ENCODE results near the gene CHD5.
A peak's percentile ranks its signal among the peaks of the same experiment; 100 is the strongest.

Gene CHD5

DNA sequence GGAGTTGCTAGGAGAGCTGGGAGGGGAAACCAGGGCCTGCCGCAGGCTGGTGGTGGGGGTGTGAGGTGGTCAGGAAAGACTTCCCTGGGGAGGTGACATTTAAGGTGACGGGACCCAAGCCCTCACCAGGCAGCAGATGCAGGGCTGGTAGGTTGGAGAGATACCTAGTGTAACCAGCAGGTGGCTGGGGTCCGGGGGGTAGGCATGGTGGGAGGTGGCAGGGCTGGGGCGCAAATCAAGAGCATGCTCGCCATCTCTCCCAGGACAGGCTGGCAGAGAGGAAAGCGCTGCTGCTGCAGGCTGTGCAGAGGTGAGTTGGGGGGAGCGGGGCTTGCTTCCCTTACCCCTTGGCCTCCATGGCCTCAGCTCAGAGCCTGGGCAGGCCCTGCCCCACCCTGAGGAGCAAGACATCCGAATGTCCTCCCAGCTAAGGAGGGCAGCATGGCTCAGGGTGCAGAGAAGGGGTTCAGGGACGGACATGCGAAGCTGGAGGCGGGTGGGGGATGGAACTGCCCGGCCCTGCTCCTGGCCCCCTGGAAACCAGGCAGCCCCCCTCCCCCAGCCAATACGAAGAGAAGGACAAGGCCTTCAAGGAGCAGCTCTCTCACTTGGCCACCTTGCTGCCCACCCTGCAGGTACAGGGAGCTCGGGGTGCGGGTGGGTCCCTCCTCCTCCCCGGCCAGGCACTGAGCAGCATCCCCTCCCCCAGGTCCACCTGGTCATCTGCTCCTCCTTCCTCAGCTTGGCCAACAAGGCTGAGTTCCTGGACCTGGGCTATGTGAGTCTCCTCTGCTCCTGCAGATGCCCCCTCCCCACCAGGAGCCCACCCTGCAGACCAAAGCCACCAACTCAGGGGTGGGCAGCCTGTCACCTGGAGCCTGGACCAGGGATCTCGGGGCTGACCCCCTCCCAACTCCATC is 29.8 kb upstream of the CHD5 start:
- Histone ChIP-seq H2BK120ac (ENCODE audit: low read depth, low read length) (no peak overlapping the region), H3K18ac (ENCODE audit: low read depth in 1 of 2, low read length in 2 of 2) (peak overlapping the region; percentile 18 to 63), H3K14ac (ENCODE audit: low read length in 2 of 2) (peak overlapping the region in 1 of 2 experiments; percentile 93), H3K4ac (ENCODE audit: low read depth in 1 of 2, low read length in 2 of 2) (peak overlapping the region; percentile 66 to 86), H2BK15ac (ENCODE audit: low read depth, poor library complexity, severe bottlenecking) (no peak overlapping the region), H3K9ac (ENCODE audit: low read length) (peak overlapping the region; percentile 32), H2AFZ (ENCODE audit: low read depth, low read length) (peak overlapping the region; percentile 89), H4K91ac (ENCODE audit: low read length) (peak overlapping the region; percentile 25), H3K4me3 (ENCODE audit: insufficient read depth in 1 of 2, low read depth in 1 of 2, low read length in 2 of 2) (peak overlapping the region in 1 of 2 experiments; percentile 68), H2AK5ac (ENCODE audit: low read length, severe bottlenecking) (no peak overlapping the region), H3K23ac (ENCODE audit: low read length in 2 of 2) (no peak overlapping the region), H3K4me2 (ENCODE audit: low read length, poor library complexity, severe bottlenecking) (peak overlapping the region; percentile 80), H3K4me1 (ENCODE audit: control insufficient read depth, insufficient read depth, low read depth, low read length) (peaks cover 33% of the 10 kb centered on the region), H3K9me3 (ENCODE audit: control insufficient read depth, low read length) (no peaks in the 10 kb centered on the region), H4K8ac (ENCODE audit: low read length) (peak overlapping the region; percentile 94), H2BK12ac (ENCODE audit: low read length in 2 of 2) (peak overlapping the region; percentile 49 to 54), H3K27ac (ENCODE audit: low read length, poor library complexity, severe bottlenecking) (no peak overlapping the region), H3K27me3 (ENCODE audit: control insufficient read depth in 1 of 2, insufficient read depth in 1 of 2, low read length in 2 of 2) (peaks cover 0 to 19% of the 10 kb centered on the region in 2 experiments), H3K79me1 (replicated peaks; ENCODE audit: low read length, poor library complexity, severe bottlenecking) (no peaks in the 10 kb centered on the region), H3K36me3 (ENCODE audit: control insufficient read depth in 1 of 2, insufficient read depth in 2 of 2, low read depth in 1 of 2, low read length in 2 of 2) (peaks cover 0 to 23% of the 10 kb centered on the region in 2 experiments), H2BK5ac (ENCODE audit: low read depth, low read length, poor library complexity, severe bottlenecking) (no peak overlapping the region)
- WGBS, result 84% methylated on average over 16 of the region's 17 CpGs
- DNase-seq, result no peak

DNA sequence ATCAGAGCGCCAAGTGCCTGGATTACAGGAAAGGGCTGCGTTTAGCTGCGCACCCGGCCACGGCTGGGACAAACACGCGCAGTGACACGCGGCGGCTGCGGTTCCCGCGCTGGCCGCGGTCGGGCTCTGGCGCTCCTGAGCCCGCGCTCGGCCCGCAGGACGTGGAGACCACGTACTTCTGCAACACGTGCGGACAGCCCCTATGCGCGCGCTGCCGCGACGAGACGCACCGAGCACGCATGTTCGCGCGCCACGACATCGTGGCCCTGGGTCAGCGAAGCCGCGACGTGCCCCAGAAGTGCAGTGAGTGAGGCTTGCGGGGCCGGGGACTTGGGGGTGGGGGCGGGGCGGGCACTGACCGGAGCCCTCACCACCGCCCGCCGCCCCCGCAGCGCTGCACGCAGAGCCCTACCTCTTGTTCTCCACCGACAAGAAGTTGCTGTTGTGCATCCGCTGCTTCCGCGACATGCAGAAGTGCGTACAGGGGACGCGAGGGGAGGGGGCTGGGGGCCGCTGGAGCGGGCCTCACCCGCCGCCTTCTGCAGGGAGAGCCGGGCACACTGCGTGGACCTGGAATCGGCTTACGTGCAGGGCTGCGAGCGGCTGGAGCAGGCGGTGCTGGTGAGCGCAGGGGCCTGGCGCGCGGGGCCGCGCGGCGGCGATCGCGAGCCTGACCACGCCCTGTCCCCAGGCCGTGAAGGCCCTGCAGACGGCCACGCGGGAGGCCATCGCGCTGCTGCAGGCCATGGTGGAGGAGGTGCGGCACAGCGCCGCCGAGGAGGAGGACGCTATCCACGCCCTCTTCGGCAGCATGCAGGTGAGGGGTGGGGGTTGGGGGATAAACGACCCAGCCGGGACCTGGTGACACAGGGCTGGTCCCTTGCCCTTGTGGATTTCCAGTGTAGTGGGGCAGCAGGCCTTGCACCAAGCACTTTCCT is 28.9 kb upstream of the CHD5 start:
- WGBS, result 4% methylated on average over 73 of the region's 99 CpGs
- no peaks in the 10 kb centered on the region for H3K9me3 ChIP-seq (ENCODE audit: control insufficient read depth, low read length)

DNA sequence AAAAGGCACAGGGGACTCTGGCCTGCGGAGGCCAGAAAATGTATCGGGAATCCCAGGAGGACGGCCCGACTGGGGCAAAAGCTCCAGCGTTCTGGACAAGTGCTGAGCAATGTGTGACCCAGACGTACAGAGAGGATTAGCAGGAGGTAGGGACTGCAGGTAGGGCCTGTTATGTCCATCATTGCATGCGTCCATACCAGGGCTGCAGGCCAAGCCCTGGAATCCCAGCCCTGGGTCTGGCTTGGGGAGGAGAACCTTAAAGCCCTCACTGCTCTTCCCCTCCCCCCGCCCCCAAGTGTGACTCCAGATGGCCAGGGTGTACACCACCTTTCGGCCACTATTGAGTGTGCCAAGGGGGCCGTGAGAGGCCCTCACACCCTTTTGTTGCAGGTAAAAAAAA is 27.8 kb upstream of the CHD5 start:
- Histone ChIP-seq H3K36me3 (ENCODE audit: control insufficient read depth in 1 of 2, insufficient read depth in 2 of 2, low read depth in 1 of 2, low read length in 2 of 2) (peaks cover 0 to 21% of the 10 kb centered on the region in 2 experiments), H3K4ac (ENCODE audit: low read depth in 1 of 2, low read length in 2 of 2) (no peak overlapping the region), H3K79me1 (replicated peaks; ENCODE audit: low read length, poor library complexity, severe bottlenecking) (no peaks in the 10 kb centered on the region), H3K18ac (ENCODE audit: low read depth in 1 of 2, low read length in 2 of 2) (no peak overlapping the region), H2BK15ac (ENCODE audit: low read depth, poor library complexity, severe bottlenecking) (no peak overlapping the region), H3K9me3 (ENCODE audit: control insufficient read depth, low read length) (no peaks in the 10 kb centered on the region), H2BK120ac (ENCODE audit: low read depth, low read length) (no peak overlapping the region), H3K4me3 (ENCODE audit: insufficient read depth in 1 of 2, low read depth in 1 of 2, low read length in 2 of 2) (no peak overlapping the region), H3K27me3 (ENCODE audit: control insufficient read depth in 1 of 2, insufficient read depth in 1 of 2, low read length in 2 of 2) (peaks cover 0 to 19% of the 10 kb centered on the region in 2 experiments), H3K4me1 (ENCODE audit: control insufficient read depth, insufficient read depth, low read depth, low read length) (peaks cover 35% of the 10 kb centered on the region), H2AFZ (ENCODE audit: low read depth, low read length) (no peak overlapping the region), H4K8ac (ENCODE audit: low read length) (no peak overlapping the region), H4K91ac (ENCODE audit: low read length) (no peak overlapping the region), H3K9ac (ENCODE audit: low read length) (no peak overlapping the region), H2BK5ac (ENCODE audit: low read depth, low read length, poor library complexity, severe bottlenecking) (no peak overlapping the region), H2AK5ac (ENCODE audit: low read length, severe bottlenecking) (no peak overlapping the region), H3K14ac (ENCODE audit: low read length in 2 of 2) (no peak overlapping the region), H2BK12ac (ENCODE audit: low read length in 2 of 2) (no peak overlapping the region), H3K23ac (ENCODE audit: low read length in 2 of 2) (no peak overlapping the region), H3K27ac (ENCODE audit: low read length, poor library complexity, severe bottlenecking) (no peak overlapping the region), H3K4me2 (ENCODE audit: low read length, poor library complexity, severe bottlenecking) (no peak overlapping the region)
- 85% methylated on average over 10 of the region's 10 CpGs for WGBS
- no peak for DNase-seq

More for the DNA sequence above, 28.9 kb upstream of the CHD5 start:
- H4K8ac ChIP-seq (ENCODE audit: low read length), result peak overlapping the region; percentile 94
- peak overlapping the region in 1 of 2 experiments; percentile 93 for H3K14ac ChIP-seq (ENCODE audit: low read length in 2 of 2)
- H2AK5ac ChIP-seq (ENCODE audit: low read length, severe bottlenecking), result no peak overlapping the region
- H3K18ac ChIP-seq (ENCODE audit: low read depth in 1 of 2, low read length in 2 of 2), result peak overlapping the region; percentile 52 to 63
- H3K4me2 ChIP-seq (ENCODE audit: low read length, poor library complexity, severe bottlenecking), result peak overlapping the region; percentile 80
- no peak overlapping the region for H3K27ac ChIP-seq (ENCODE audit: low read length, poor library complexity, severe bottlenecking)
- H3K23ac ChIP-seq (ENCODE audit: low read length in 2 of 2), result no peak overlapping the region
- no peak overlapping the region for H2BK120ac ChIP-seq (ENCODE audit: low read depth, low read length)
- H2AFZ ChIP-seq (ENCODE audit: low read depth, low read length), result peak overlapping the region; percentile 89
- H3K4me1 ChIP-seq (ENCODE audit: control insufficient read depth, insufficient read depth, low read depth, low read length), result peaks cover 35% of the 10 kb centered on the region
- no peak overlapping the region for H2BK5ac ChIP-seq (ENCODE audit: low read depth, low read length, poor library complexity, severe bottlenecking)
- peak overlapping the region; percentile 32 for H3K9ac ChIP-seq (ENCODE audit: low read length)
- peaks cover 0 to 23% of the 10 kb centered on the region in 2 experiments for H3K36me3 ChIP-seq (ENCODE audit: control insufficient read depth in 1 of 2, insufficient read depth in 2 of 2, low read depth in 1 of 2, low read length in 2 of 2)
- H4K91ac ChIP-seq (ENCODE audit: low read length), result peak overlapping the region; percentile 87
- peak overlapping the region; percentile 66 to 86 for H3K4ac ChIP-seq (ENCODE audit: low read depth in 1 of 2, low read length in 2 of 2)
- peak; percentile 62 for DNase-seq
- no peak overlapping the region for H2BK15ac ChIP-seq (ENCODE audit: low read depth, poor library complexity, severe bottlenecking)
- peaks cover 0 to 19% of the 10 kb centered on the region in 2 experiments for H3K27me3 ChIP-seq (ENCODE audit: control insufficient read depth in 1 of 2, insufficient read depth in 1 of 2, low read length in 2 of 2)
- H3K79me1 ChIP-seq (replicated peaks; ENCODE audit: low read length, poor library complexity, severe bottlenecking), result no peaks in the 10 kb centered on the region
- H2BK12ac ChIP-seq (ENCODE audit: low read length in 2 of 2), result peak overlapping the region; percentile 49 to 54
- H3K4me3 ChIP-seq (ENCODE audit: insufficient read depth in 1 of 2, low read depth in 1 of 2, low read length in 2 of 2), result peak overlapping the region; percentile 48 to 68
